DMS153 (cell line): ENCODE measurements around the gene GATAD2A.
"Not testable (repeated sequence)": the region's sequence is repeated elsewhere in the genome, so short reads cannot be mapped to it uniquely, and the experiment has no call there.

Source experiments
- DNase-seq: peaks from one replicate; lab custom pipeline; 2025; lab: John Stamatoyannopoulos, UW

GATAD2A gene, protein sequence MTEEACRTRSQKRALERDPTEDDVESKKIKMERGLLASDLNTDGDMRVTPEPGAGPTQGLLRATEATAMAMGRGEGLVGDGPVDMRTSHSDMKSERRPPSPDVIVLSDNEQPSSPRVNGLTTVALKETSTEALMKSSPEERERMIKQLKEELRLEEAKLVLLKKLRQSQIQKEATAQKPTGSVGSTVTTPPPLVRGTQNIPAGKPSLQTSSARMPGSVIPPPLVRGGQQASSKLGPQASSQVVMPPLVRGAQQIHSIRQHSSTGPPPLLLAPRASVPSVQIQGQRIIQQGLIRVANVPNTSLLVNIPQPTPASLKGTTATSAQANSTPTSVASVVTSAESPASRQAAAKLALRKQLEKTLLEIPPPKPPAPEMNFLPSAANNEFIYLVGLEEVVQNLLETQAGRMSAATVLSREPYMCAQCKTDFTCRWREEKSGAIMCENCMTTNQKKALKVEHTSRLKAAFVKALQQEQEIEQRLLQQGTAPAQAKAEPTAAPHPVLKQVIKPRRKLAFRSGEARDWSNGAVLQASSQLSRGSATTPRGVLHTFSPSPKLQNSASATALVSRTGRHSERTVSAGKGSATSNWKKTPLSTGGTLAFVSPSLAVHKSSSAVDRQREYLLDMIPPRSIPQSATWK

DNA sequence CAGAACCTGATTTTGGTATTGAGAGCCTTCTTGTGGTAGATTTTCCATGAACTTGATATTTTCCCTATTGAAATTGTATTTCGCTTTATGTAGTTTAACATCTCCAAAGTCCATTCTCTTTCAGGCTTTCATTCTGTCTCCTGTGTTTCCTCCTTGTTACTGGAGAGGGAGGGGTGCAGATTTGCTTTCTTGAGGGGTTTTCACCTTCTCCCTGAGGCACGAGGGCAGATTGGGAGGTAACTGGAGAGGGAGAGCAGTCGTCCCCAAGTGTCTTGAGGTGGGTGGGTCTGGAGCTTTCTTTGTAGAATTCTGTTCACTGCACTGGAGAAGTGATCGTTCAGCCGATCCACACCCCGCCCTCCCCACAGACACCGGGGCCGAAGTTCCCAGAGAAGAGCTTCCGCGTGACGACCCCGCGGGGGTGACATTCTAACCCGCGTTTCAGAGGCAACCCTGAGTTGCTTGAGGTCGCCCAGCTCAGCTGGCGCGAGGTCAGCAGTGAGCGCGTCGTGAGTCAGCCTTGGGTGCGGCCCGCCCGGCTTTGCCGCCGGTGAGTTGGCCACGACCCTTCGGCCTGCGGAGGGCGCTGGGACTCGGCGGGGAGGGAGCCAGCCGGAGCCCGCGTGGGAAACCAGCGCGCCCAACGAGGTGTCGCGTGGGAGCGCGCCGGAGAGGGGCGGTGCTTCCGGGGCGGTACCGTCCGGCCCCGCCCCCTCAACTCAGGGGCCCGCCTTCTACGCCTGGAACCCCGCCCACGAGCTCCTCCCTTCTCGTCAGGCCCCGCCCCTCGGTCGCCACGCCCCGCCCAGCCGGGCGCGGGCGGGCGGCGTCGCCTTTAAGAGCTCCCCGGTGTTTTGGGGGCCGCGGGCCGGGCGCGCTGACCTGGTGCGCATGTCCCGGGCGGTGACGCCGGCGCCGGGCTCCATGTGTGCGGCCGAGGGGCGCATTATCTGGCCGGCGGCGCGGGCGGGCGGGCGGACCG, at the start of gene GATAD2A:
TSS of gene GATAD2A (plus strand) at position 797 of the 982 bp plus-strand sequence. CDS start 59,671 bp downstream, outside the sequence.
- DNase-seq = peak; percentile 62

DNA sequence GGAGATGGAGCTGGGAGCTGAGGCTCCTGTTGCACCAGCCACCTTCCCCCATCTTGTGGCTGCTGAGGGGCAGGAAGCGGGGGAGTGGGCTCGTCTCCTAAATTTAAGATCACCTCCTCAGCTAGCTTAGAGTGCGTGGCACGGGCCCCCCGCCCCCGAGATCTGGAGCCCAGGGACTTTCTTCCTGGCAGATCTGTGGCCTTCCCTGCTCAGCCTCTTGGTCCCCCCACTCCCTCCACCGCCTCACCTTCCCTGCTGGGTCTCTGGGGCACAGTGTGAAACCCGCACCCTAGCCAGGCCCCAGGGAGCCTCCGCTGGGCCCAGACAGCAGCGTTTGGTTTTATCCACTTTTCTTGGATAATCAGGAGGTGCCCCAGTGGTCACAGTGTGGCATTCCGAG, 49.0 kb upstream of the GATAD2A start:
- no peak for DNase-seq

DNA sequence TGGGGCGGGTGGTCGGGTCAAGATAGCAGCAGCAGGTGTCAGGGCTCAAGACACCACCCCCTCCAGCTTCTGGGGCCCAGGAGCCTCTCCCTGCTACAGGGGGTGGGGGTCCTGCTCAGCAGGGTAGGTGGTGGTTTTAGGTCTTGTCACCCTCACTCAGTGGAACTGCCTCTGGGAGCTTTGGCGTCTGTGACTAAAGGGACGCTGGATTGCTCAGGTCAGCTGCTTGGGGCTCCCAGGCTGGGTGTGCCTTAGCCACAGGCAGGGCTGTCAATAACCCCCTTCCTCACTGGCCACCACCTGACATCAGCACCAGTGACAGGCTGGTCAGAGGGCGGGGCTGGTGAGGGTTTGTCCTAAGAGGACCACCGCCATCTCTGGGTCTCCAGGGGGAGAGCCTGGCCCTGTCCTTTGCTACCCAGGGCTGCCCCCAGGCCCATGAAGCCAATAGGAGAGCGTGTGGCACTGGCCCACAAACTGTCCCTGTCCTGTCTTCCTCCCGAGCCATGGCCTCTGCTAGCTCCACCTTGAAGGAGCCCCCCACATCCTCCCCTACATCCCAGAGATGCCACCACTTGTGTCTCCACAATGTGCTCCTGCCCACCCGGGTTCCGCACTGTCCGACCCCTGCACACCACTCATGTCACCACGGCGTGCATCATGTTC, 48.4 kb upstream of the GATAD2A start:
- no peak for DNase-seq

DNA sequence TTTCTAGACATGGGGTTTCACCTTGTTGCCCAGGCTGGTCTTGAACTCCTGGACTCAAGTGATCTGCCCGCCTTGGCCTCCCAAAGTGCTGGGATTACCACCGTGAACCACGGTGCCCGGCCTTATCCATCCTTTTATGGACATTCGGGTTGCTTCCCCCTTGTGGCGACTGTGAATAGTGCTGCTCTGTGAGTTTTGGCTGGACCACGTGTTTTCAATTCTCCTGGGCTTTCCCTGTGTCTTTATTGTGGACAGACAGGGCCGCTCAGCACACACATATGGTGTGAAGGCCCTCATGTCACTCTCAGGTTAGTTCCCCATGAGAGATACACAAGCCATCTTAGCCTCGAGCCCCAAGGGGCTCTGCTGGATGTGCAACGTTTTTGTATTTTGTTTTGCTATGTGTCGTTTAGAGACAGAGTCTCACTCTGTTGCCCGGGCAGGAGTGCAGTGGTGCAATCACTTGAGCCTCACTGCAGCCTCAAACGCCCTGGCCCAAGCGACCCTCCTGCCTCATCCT, 44.3 kb upstream of the GATAD2A start:
- peak; percentile 87 for DNase-seq

DNA sequence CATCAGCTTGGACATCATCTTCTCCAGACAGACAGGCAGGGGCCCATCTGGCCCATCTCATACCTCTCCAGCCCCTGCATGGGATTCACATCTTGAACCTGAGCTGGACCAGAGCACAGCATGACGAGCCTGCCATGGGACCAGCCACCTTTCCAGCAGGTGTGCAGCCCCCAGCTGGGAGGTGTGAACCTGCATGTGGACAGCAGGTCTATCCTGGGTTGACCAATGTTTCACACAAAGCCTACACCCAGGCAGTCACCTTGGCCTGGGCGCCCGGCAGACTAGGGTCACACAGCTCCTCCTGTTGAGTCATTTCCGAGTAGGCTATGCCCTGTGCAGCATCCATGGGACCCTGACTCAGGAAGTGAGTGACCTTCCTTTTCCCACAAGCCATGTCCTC, 43.4 kb upstream of the GATAD2A start:
- DNase-seq = no peak

DNA sequence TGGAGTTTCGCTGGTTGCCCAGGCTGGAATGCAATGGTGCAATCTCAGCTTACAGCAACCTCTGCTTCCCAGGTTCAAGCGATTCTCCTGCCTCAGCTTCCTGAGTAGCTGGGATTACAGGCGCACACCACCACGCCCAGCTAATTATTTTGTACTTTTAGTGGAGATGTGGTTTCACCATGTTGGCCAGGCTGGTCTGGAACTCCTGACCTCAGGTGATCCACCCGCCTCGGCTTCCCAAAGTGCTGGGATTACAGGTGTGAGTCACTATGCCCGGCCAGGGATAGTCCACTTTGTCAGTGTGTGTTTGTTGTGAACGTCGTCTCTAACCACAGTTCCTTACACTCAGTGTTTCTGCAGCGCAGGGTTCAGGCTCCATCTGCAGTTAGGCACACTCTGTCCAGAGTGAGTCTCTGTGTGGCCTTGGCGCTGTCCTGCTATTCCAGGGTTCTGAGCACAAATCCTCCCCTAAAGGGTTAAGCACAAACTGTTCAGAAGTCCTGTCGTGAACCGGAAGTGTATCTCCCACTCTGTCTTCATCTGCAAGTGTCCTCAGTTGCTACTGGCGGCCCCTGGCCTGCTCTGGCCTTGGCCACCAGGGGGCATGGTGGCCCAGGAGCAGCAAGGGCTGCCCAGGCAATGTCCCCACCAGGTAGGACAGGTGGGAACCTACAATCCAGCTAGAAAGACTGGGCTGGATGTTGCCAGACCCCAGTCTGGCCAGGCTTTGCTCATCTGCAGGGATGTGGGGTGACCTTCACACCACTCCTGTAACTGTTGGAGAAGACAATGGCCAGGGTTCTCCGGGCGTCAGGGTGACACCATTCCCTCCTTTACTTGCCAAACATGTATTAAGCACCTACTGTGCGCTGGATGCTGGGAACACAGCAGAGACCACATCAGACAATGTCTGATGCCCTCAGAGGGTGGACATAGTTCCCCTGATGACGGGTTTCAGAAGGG, 38.8 kb upstream of the GATAD2A start:
- peak; percentile 80 for DNase-seq

DNA sequence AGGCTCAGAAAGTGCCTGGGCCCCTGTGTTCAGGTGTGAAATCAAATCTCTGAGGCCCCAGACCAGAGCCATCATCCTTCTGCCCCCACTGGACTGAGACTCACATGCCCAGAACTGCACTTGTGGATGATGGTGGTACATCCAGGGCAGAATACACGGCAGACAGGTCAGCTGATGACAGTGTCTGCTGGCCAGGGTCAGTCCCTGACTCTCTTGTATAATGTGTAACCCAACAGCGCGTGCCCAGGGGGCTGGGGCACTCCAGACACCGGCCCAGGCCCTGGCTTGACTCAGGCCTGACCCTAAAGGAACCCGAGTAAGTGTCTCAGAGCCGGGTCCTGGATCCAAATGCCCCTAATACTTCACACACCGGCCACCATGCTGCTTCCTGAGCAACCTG, 37.4 kb upstream of the GATAD2A start:
- DNase-seq = no peak

DNA sequence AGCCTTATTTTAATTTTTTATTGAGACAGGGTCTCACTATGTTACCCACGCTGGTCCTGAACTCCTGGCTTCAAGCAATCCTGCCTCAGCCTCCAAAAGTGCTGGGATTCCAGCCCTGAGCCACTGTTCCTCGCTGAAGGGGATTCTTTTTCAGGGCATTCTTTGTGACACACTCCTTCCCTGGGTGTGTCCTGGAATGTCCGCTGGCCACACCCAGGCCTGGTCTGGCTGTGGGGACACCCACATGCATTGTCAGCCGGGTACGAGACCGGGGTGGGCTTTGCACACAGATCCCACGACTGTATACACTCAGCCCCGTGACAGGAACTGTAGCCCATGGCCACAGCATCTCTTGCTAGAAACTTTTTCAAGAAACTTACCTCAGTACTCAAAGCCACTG, 34.4 kb upstream of the GATAD2A start:
- no peak for DNase-seq

DNA sequence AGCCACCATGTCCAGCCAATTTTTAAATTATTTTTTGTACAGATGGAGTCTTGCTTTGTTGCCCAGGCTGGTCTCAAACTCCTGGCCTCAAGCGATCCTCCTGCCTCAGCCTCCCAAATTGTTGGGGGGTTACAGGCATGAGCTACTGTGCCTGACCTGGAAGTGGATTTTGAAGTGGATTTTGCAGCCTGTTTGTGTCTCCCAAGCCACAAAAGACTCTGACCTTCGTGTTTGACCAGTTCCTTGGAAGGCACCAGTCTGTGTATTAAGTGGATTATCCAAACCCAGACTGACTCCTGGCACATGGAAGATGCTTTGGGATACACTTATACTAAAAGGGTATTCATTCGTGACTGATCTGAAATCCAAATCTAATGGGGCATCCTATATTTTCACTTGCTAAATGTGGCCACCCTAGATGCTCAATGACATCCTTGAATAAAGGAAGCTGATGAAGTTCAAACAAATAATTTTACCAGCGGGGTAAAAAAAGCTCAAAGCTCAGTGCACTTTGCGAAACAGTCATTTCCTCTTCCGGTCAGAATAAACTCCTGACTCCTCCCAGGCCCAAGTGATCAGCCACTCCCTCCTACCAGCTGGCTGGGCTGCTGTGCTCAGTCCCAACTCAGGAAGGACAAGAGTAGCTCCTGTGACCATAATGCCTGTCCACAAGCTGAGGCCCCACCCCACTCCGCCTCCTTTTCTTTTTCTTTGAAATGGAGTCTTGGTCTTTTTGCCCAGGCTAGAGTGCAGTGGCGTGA, 32.6 kb upstream of the GATAD2A start:
- peak; percentile 71 for DNase-seq

DNA sequence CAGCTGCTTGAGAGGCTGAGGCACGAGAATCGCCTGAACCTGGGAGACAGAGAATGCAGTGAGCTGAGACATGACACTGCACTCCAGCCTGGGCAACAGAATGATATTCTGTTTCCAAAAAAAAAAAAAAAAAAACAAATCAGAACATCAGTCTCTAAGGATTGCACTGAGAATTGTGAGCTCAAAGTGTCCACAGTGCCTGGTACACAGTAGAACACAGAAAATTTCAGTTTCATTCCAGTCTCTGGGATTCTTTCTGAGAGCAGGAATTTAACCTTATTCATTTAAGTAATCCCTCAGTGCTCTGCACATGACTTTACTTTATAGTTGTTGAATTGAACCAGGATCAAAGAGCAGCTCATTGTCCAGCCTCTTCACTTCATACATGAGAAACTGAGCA, 25.9 kb upstream of the GATAD2A start:
- no peak for DNase-seq

DNA sequence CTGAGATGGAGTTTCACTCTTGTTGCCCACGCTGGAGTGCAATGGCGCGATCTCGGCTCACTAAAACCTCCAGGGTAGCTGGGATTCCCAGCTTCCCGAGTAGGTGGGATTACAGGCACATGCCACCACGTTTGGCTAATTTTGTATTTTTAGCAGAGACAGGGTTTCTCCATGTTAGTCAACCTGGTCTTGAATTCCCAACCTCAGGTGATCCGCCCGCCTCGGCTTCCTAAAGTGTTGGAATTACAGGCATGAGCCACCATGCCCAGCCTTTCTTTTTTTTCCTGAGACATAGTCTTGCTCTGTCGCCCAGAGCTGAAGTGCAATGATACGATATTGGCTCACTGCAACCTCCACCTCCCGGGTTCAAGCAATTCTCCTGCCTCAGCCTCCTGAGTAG, 25.2 kb upstream of the GATAD2A start:
- DNase-seq = not testable (repeated sequence)

DNA sequence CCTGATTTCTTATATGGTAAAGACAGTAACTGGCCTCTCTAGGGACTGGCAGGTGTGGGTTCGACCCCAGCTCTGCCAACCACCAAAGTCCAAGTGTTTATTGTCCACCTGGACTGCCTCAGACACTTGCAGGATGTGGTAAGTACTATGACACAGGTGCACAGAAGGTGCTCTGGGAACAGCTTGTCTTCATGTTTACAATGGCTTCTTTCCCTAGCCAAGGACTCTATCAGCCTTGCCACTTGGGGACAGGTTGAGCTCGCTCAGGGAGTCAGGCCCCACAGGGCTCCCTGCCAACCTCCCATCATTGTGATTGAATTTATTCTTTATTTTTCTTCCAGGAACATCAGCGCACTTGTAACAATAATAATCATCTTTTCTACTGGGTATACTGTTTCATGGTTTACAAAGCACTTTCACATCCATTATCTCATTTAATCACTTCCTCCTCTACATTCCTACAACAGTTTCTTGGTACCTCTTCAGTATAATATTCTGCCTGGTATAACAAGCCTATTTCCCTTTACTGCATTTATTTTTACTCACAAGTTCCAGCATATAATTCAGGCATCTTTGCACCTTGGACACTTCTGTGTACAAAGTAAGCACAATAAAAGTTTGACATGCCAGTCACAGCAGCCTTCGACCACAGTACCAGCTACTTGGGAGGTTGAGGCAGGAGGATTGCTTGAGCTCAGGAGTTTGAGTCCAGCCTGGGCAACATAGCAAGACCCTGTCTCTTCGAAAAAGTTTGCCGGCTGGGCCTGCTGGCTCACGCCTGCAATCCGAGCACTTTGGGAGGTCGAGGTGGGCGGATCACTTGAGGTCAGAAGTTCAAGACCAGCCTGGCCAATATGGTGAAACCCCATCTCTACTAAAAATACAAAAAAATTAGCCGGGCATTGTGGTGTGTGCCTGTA, 24.2 kb upstream of the GATAD2A start:
- peak; percentile 33 for DNase-seq

DNA sequence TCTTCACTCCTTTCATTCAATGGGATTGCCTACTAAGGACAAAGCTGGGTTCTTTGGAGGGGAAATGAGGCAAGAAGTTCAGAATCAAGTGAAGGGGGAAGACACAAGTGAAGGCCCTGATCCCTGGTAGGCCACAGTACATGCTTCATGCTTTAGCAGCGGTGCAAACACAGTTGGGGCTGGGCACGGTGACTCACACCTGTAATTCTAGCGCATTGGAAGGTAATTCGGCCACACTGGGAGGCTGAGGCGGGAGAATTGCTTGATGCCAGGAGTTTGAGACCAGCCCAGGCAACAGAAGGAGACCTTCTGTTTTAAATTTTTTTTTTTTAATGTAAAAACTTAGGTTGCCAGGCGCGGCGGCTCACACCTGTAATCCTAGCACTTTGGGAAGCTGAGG, 23.4 kb upstream of the GATAD2A start:
- DNase-seq = no peak

DNA sequence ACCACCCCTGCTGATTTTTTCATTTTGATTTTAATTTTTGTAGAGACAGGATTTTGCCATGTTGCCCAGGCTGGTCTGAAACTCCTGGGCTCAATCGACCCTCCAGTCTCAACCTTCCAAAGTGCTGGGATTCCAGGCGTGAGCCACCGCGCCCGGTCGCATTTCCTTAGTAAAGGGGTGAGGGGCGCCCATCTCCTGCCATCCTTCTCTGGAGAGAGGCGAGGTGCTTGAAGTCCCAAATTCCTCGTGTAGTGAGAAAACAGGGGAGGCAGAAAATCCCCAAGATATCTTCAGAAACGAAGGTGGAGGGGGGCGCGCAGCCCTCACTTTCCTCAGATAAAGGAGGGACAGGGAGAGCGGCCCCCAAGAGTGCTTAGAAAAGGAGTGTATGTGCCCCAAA, 21.0 kb upstream of the GATAD2A start:
- DNase-seq = no peak

DNA sequence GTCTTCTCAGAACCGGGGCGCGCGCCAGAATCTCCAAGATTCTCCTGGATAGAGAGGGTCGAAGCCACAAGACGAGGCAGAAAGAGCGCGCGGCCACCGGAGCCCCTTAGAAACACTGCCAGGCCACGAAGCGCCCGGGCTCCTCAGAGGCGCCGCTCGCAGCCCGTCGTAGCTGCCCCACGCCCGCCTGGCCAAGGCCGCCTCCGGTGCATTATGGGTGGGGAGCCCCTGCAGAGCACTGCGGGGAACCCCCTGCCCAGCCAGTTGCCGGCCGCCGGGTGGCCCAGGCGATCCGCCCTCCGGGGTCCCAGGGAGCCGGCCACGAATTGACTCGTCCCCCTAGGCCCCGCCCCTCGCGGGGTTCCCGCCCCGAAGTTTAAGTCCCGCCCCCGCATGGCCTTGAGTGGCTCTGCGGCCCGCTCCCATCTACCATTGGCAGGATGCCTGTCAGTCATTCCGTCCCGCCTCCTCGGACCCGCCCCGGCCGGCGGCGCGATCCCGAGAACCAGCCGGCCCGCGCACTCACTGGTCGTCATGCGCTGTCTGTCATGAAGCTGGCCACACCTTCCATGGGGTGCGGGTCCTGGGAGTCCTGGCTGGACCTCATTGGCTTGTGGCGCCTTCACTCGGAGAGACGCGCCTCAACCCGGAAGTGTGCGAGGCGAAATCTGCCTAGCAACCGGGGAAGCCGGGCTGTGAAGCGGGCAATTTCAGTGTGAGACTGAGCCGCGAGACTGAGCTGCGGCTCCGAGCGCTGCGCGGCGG, 20.2 kb upstream of the GATAD2A start:
- peak; percentile 98 for DNase-seq

DNA sequence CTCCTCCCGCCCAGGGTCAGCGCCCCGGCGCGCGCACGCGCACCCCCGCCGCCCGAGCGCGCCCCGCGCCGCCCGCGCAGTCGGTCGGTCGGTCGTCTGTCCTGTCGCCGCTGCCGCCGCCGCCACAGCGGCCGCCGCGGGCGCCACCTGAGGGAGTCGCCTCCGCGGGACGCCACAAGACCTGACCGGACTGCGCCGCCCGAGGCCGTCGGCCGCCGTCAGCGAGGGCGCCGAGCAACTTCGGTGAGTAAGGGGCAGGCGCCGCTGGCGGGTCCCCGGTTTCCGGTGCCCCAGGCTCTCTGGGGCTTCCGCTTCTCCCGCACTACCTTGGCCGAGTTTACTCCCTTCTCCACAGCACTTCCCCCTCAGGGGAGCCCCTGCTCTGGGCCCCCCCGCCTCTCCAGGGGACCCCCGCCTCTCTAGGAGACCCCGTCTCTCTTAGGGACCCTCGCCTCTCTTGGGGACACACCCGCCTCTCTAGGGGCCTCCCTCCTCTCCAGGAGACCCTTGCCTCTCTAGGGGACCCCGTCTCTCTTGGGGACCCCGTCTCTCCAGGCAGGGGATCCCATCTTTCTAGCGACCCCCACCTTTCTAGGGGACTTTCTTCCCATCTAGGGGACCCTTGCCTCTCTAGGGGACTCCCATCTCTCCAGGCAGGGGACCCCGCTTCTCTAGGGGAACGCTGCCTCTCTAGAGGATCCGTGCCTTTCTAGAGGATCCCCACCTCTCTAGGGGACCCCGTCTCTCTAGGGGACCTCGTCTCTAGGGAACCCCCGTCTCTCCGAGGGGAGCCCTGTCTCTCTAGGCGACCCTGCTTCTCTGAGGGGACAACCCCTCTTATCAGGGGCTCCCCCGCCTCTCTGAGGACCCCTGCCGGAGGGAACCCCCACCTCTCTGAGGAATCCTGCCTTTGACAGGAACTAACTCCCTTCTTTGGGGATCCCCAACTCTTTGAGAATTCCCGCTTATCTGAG, 19.3 kb upstream of the GATAD2A start:
- DNase-seq = peak; percentile 44

DNA sequence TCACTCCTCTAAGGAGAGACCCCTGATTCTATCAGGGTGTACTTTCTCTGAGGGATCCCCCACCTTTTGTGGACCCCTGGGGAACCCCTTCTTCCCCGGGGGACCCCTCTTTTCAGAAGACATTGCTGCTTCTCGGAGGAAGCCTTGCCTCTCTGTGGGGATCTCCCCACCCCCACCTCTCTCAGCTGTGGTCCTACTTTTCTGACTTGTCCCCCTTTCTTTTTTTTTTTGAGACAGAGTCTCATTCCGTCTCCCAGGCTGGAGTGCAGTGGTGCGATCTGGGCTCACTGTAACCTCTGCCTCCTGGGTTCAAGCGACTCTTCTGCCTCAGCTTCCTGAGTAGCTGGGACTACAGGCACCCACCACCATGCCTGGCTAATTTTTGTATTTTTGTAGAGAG, 18.4 kb upstream of the GATAD2A start:
- DNase-seq = no peak
